ENCODE results near the gene PCDHGA7.
A peak's percentile ranks its signal among the peaks of the same experiment; 100 is the strongest.
"Not testable (repeated sequence)": the region's sequence is repeated elsewhere in the genome, so short reads cannot be mapped to it uniquely, and the experiment has no call there.

Gene PCDHGA7

DNA sequence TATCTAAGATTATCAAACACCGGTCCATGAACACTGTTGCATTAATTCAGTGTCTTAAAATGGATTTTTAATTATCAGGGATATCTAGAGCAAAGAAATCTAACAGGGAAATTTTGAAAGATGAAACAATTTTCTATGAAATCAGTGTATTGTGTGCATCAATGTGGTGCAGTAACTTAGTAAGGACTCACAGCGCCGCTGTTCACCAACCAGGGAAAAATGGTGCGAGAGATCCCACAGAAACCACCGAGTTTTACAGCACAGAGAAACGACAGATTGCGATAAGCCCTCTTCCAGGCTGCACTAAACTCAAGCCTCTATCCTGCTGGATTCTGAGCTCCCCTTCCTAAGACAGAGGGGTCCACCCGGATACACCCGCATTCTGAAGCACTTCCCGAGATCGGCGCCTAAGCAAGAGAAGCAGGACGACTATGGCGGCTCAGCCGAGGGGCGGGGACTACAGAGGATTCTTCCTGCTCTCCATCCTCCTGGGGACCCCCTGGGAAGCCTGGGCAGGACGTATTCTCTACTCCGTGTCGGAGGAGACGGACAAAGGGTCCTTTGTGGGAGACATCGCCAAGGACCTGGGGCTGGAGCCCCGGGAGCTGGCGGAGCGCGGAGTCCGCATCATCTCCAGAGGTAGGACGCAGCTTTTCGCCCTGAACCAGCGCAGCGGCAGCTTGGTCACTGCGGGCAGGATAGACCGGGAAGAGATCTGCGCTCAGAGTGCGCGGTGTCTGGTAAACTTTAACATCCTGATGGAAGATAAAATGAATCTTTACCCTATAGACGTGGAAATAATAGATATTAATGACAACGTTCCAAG lies at the start of gene PCDHGA7:
PCDHGA7 (plus strand) TSS at position 274 of the 826 bp plus-strand sequence; CDS start at position 432, 158 bp downstream.
- Histone ChIP-seq H3K9ac (ENCODE audit: low read length) (no peak within 1 kb of the TSS), H3K4me1 (ENCODE audit: control insufficient read depth, insufficient read depth, low read length) (no peaks in the 10 kb centered on the region), H3K27ac (ENCODE audit: low read depth, low read length) (no peak within 1 kb of the TSS), H3K36me3 (ENCODE audit: control insufficient read depth, insufficient read depth, low read length) (no peaks in the 10 kb centered on the region), H3K27me3 (ENCODE audit: control insufficient read depth, insufficient read depth, low read length) (no peaks in the 10 kb centered on the region), H3K4me3 (ENCODE audit: low read length) (peak within 1 kb of the TSS; percentile 23)

DNA sequence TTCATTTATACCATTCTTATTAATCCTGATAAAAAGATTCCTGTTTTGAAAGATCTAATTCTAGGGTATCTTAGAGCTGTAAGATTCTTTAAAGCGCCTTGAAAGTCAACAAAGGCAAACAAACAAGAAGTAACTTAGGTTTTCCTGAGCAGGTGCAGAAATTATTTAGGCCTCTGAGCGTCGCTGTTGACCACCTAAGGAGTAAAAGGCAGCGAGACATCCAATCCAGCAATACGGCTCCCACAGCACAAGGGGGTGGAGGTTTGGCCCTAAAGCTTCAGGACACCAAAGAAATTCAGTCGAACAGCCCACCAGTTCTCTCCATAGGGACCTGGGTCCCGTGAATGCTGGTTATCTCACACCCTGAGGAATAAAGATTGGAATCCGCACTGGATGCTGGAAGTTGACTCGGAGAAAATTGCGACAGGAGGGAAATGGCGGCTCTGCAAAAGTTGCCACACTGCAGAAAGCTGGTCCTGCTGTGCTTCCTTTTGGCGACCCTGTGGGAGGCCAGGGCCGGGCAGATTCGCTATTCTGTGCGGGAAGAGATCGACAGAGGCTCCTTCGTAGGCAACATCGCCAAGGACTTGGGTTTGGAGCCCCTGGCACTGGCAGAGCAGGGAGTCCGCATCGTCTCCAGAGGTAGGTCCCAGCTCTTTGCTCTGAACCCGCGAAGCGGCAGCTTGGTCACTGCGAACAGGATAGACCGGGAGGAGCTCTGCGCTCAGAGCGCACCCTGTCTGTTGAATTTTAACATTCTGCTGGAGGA lies 43.8 kb upstream of the PCDHGA7 start, which contains the start of gene PCDHGA2:
PCDHGA2 (plus strand) TSS at position 223 of the 769 bp plus-strand sequence.
- Histone ChIP-seq H3K4me3 (ENCODE audit: low read length) (peak within 1 kb of the TSS; percentile 49), H3K4me1 (ENCODE audit: control insufficient read depth, insufficient read depth, low read length) (no peaks in the 10 kb centered on the region), H3K27me3 (ENCODE audit: control insufficient read depth, insufficient read depth, low read length) (no peaks in the 10 kb centered on the region), H3K9ac (ENCODE audit: low read length) (no peak within 1 kb of the TSS), H3K27ac (ENCODE audit: low read depth, low read length) (no peak within 1 kb of the TSS), H3K36me3 (ENCODE audit: control insufficient read depth, insufficient read depth, low read length) (no peaks in the 10 kb centered on the region)

DNA sequence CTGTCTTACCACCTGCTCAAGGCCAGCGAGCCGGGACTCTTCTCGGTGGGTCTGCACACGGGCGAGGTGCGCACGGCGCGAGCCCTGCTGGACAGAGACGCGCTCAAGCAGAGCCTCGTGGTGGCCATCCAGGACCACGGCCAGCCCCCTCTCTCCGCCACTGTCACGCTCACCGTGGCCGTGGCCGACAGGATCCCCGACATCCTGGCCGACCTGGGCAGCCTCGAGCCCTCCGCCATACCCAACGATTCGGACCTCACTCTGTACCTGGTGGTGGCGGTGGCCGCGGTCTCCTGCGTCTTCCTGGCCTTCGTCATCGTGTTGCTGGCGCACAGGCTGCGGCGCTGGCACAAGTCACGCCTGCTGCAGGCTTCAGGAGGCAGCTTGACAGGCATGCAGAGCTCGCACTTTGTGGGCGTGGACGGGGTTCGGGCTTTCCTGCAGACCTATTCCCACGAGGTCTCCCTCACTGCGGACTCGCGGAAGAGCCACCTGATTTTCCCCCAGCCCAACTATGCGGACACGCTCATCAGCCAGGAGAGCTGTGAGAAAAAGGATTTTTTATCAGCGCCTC lies 41.7 kb upstream of the PCDHGA7 start:
- H3K27me3 ChIP-seq (ENCODE audit: control insufficient read depth, insufficient read depth, low read length); H3K9ac ChIP-seq (ENCODE audit: low read length); H3K36me3 ChIP-seq (ENCODE audit: control insufficient read depth, insufficient read depth, low read length); H3K4me1 ChIP-seq (ENCODE audit: control insufficient read depth, insufficient read depth, low read length); H3K4me3 ChIP-seq (ENCODE audit: low read length); H3K27ac ChIP-seq (ENCODE audit: low read depth, low read length): not testable (repeated sequence)

DNA sequence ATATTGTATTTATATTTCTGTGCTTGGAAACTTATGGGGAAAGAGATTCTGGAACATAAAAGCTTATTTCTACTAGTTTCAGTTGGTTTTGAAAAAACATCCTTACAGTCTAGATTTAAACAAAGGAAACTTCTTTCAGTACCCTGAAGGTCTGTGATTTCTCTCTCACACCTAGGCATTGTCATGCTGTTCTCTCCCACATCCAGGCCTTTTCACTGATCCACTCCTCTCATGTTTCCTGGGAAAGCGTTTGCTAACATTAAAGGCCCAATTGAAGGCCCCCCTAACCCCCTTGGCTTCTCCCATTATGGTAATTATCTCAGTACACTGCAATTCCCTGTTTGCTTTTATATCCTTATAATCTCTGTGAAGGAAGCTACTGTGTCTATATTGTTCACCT lies 39.8 kb upstream of the PCDHGA7 start:
- Histone ChIP-seq H3K27ac (ENCODE audit: low read depth, low read length) (no peak overlapping the region), H3K4me3 (ENCODE audit: low read length) (no peak overlapping the region), H3K4me1 (ENCODE audit: control insufficient read depth, insufficient read depth, low read length) (no peaks in the 10 kb centered on the region), H3K27me3 (ENCODE audit: control insufficient read depth, insufficient read depth, low read length) (no peaks in the 10 kb centered on the region), H3K9ac (ENCODE audit: low read length) (no peak overlapping the region), H3K36me3 (ENCODE audit: control insufficient read depth, insufficient read depth, low read length) (no peaks in the 10 kb centered on the region)

DNA sequence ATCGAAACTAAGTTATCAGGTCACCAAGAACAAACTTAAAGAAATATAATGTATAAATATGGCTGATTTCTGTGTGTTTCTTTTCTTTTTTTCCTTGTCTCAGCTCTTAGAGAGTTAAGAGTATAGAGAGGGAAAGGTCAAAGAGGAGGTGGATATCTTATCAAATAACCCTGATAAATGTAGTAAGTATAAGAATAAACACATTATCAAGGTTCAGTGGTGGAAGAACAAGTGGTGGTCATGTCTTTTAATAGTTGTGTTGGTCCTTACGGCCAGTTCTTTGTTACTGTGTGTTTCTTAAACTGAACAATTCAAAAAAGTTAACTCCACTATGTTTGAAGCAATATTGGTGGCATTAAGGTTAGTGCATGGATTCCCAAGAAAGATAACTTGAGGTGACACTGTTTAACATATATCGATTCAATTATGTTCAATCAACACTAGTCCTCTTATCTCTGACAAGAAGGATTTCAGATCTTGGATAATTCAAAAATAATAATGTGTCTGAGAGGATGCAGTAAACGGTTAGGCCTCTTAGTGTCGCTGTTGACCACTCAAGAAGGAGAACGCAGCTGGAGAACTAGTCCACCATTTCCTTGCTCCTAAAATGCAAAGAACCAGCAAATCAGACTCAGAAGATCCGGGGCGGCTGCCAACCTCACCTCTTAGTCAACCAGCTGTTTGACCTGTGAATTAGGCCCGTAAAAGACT lies 39.1 kb upstream of the PCDHGA7 start, which contains the start of gene PCDHGA3:
PCDHGA3 (plus strand) TSS at position 588 of the 711 bp plus-strand sequence. CDS start 205 bp downstream, outside the sequence.
- Histone ChIP-seq H3K9ac (ENCODE audit: low read length) (no peak within 1 kb of the TSS), H3K4me1 (ENCODE audit: control insufficient read depth, insufficient read depth, low read length) (no peaks in the 10 kb centered on the region), H3K36me3 (ENCODE audit: control insufficient read depth, insufficient read depth, low read length) (no peaks in the 10 kb centered on the region), H3K27ac (ENCODE audit: low read depth, low read length) (no peak within 1 kb of the TSS), H3K4me3 (ENCODE audit: low read length) (no peak within 1 kb of the TSS), H3K27me3 (ENCODE audit: control insufficient read depth, insufficient read depth, low read length) (no peaks in the 10 kb centered on the region)

DNA sequence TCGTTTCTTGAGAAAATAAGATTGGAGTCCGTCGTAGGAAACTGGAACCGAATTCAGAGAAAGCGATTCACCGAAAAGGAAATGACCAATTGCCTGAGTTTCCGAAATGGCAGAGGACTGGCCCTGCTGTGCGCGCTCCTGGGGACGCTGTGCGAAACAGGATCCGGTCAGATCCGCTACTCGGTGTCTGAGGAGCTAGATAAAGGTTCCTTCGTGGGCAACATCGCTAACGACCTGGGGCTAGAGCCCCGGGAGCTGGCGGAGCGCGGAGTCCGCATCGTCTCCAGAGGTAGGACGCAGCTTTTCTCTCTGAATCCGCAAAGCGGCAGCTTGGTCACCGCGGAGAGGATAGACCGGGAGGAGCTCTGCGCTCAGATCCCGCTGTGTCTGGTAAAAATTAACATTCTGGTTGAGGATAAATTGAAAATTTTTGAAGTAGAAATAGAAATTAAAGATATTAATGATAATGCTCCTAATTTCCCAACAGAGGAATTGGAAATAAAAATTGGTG lies 38.5 kb upstream of the PCDHGA7 start:
- H3K4me3 ChIP-seq (ENCODE audit: low read length), result no peak overlapping the region
- H3K4me1 ChIP-seq (ENCODE audit: control insufficient read depth, insufficient read depth, low read length), result no peaks in the 10 kb centered on the region
- no peak overlapping the region for H3K9ac ChIP-seq (ENCODE audit: low read length)
- H3K27ac ChIP-seq (ENCODE audit: low read depth, low read length), result no peak overlapping the region
- H3K36me3 ChIP-seq (ENCODE audit: control insufficient read depth, insufficient read depth, low read length), result no peaks in the 10 kb centered on the region
- H3K27me3 ChIP-seq (ENCODE audit: control insufficient read depth, insufficient read depth, low read length), result no peaks in the 10 kb centered on the region

DNA sequence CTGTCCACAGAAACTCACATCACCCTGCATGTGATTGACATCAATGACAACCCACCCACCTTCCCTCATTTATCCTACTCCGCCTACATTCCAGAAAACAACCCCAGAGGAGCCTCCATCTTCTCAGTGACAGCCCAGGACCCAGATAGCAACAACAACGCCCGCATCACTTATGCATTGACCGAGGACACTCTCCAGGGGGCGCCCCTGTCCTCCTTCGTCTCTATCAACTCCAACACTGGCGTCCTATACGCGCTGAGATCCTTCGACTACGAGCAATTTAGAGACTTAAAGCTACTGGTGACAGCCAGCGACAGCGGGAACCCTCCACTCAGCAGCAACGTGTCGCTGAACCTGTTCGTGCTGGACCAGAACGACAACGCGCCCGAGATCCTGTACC lies 37.2 kb upstream of the PCDHGA7 start:
- H3K9ac ChIP-seq (ENCODE audit: low read length), result no peak overlapping the region

DNA sequence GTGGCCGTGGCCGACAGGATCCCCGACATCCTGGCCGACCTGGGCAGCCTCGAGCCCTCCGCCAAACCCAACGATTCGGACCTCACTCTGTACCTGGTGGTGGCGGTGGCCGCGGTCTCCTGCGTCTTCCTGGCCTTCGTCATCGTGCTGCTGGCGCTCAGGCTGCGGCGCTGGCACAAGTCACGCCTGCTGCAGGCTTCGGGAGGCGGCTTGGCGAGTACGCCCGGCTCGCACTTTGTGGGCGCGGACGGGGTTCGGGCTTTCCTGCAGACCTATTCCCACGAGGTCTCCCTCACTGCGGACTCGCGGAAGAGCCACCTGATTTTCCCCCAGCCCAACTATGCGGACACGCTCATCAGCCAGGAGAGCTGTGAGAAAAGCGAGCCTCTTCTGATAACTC lies 36.5 kb upstream of the PCDHGA7 start:
- H3K27ac ChIP-seq (ENCODE audit: low read depth, low read length); H3K36me3 ChIP-seq (ENCODE audit: control insufficient read depth, insufficient read depth, low read length); H3K4me1 ChIP-seq (ENCODE audit: control insufficient read depth, insufficient read depth, low read length); H3K9ac ChIP-seq (ENCODE audit: low read length); H3K4me3 ChIP-seq (ENCODE audit: low read length); H3K27me3 ChIP-seq (ENCODE audit: control insufficient read depth, insufficient read depth, low read length): not testable (repeated sequence)

More for the DNA sequence above, 37.2 kb upstream of the PCDHGA7 start:
- no peak overlapping the region for H3K27ac ChIP-seq (ENCODE audit: low read depth, low read length)
- H3K27me3 ChIP-seq (ENCODE audit: control insufficient read depth, insufficient read depth, low read length), result no peaks in the 10 kb centered on the region
- no peaks in the 10 kb centered on the region for H3K4me1 ChIP-seq (ENCODE audit: control insufficient read depth, insufficient read depth, low read length)
- H3K4me3 ChIP-seq (ENCODE audit: low read length), result no peak overlapping the region
- H3K36me3 ChIP-seq (ENCODE audit: control insufficient read depth, insufficient read depth, low read length), result no peaks in the 10 kb centered on the region

DNA sequence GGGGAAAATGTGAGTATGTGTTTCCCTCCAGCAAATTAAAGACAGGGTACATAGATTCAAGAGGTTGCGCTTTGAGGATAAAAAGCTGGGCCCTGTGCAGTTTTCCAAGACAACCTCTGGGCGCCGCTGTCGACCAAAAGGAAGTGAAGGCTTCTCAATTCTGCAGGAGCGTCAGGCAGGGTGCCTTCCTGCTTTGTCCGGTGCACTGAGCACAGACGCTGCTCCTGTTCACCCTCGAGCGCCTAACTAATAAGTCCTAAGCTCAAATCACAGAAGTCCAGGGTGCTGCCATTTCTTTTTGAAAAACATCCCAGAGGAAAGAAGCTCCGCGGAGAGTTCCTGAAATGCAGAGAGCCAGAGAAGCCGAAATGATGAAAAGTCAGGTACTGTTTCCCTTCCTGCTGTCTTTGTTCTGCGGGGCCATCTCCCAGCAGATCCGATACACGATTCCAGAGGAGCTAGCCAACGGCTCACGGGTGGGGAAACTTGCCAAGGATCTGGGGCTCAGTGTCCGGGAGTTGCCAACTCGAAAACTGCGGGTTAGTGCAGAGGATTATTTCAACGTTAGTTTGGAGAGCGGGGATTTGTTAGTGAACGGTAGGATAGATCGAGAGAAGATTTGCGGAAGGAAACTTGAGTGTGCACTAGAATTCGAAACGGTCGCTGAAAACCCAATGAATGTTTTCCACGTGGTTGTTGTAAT lies 32.5 kb upstream of the PCDHGA7 start, which contains the start of gene PCDHGB1:
PCDHGB1 (plus strand) TSS at position 183 of the 703 bp plus-strand sequence; CDS start at position 345, 162 bp downstream.
- Histone ChIP-seq H3K4me3 (ENCODE audit: low read length) (peak within 1 kb of the TSS; percentile 52), H3K36me3 (ENCODE audit: control insufficient read depth, insufficient read depth, low read length) (no peaks in the 10 kb centered on the region), H3K27me3 (ENCODE audit: control insufficient read depth, insufficient read depth, low read length) (no peaks in the 10 kb centered on the region), H3K4me1 (ENCODE audit: control insufficient read depth, insufficient read depth, low read length) (no peaks in the 10 kb centered on the region), H3K9ac (ENCODE audit: low read length) (no peak within 1 kb of the TSS), H3K27ac (ENCODE audit: low read depth, low read length) (no peak within 1 kb of the TSS)

DNA sequence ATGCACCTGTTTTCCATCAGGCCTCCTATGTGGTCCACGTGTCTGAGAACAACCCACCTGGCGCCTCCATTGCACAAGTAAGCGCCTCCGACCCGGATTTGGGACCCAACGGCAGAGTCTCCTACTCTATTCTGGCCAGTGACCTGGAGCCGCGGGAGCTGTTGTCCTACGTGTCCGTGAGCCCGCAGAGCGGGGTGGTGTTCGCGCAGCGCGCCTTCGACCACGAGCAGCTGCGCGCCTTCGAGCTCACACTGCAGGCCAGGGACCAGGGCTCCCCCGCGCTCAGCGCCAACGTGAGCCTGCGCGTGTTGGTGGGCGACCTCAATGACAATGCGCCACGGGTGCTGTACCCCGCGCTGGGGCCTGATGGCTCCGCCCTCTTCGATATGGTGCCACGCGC lies 31.0 kb upstream of the PCDHGA7 start:
- no peak overlapping the region for H3K4me3 ChIP-seq (ENCODE audit: low read length)
- no peak overlapping the region for H3K27ac ChIP-seq (ENCODE audit: low read depth, low read length)
- no peaks in the 10 kb centered on the region for H3K4me1 ChIP-seq (ENCODE audit: control insufficient read depth, insufficient read depth, low read length)
- no peaks in the 10 kb centered on the region for H3K27me3 ChIP-seq (ENCODE audit: control insufficient read depth, insufficient read depth, low read length)
- no peak overlapping the region for H3K9ac ChIP-seq (ENCODE audit: low read length)
- no peaks in the 10 kb centered on the region for H3K36me3 ChIP-seq (ENCODE audit: control insufficient read depth, insufficient read depth, low read length)

DNA sequence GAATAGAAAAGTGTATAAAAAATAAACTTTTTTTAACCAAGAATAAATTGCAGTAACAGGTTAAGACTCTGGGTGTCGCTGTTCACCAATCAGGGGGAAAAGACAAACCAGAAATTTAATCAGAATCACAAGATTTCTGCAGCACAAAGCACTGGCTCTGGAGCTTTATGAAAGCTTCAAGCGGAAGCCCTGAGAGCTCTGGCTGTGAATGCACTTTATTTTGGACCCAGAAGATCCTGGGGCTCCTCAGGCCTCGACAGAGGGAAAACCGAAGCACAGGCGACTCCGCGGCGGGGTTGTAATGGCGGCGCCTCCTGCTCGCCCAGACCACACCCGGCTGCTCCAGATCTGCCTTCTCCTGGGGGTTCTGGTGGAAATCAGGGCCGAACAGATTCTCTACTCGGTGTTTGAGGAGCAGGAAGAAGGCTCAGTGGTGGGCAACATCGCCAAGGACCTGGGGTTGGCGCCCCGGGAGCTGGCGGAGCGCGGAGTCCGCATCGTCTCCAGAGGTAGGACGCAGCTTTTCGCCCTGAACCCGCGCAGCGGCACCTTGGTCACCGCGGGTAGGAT lies 27.6 kb upstream of the PCDHGA7 start, which contains the start of gene PCDHGA4:
PCDHGA4 (plus strand) TSS at position 122 of the 570 bp plus-strand sequence; CDS start at position 209, 87 bp downstream.
- H3K4me3 ChIP-seq (ENCODE audit: low read length), result peak within 1 kb of the TSS; percentile 29
- no peaks in the 10 kb centered on the region for H3K36me3 ChIP-seq (ENCODE audit: control insufficient read depth, insufficient read depth, low read length)
- no peaks in the 10 kb centered on the region for H3K27me3 ChIP-seq (ENCODE audit: control insufficient read depth, insufficient read depth, low read length)
- no peak within 1 kb of the TSS for H3K9ac ChIP-seq (ENCODE audit: low read length)
- H3K27ac ChIP-seq (ENCODE audit: low read depth, low read length), result no peak within 1 kb of the TSS
- no peaks in the 10 kb centered on the region for H3K4me1 ChIP-seq (ENCODE audit: control insufficient read depth, insufficient read depth, low read length)

Data from rectal smooth muscle tissue (tissue), 1 donor.